T-helper 1 cell treated with Interleukin-12 subunit alpha and Interleukin-12 subunit beta and Interleukin-4 antibody, amounts not matched to agents 30 μg/mL and 1 μg/mL, for 36 hours (primary cell): Measurements from ENCODE around the gene TMEM179.

Experiments
- H3K27ac Mint-ChIP-seq: one replicate; pipeline ENCODE4 v1.8.0; 2021; ENCODE audit warnings: mild to moderate bottlenecking, mixed read lengths
- H3K27me3 Mint-ChIP-seq: one replicate; pipeline ENCODE4 v1.8.0; 2021; ENCODE audit warnings: low read depth, mixed read lengths
- H3K36me3 Mint-ChIP-seq: one replicate; pipeline ENCODE4 v1.8.0; 2021; ENCODE audit warnings: low read depth, mixed read lengths
- H3K4me1 Mint-ChIP-seq: one replicate; pipeline ENCODE4 v1.8.0; 2021; ENCODE audit warnings: low read depth, mixed read lengths
- H3K4me3 Mint-ChIP-seq: one replicate; pipeline ENCODE4 v1.8.0; 2021; ENCODE audit warnings: mild to moderate bottlenecking, moderate library complexity, mixed read lengths
- H3K9me3 Mint-ChIP-seq: one replicate; pipeline ENCODE4 v1.8.0; 2021; ENCODE audit warnings: mixed read lengths

The TMEM179 gene

GRCh38 chr14:104549536-104550339 lies 54.8 kb downstream of the TMEM179 start:
- no peaks in the 10 kb centered on the region for H3K4me1 Mint-ChIP-seq
- H3K27ac Mint-ChIP-seq = no peak overlapping the region
- H3K9me3 Mint-ChIP-seq = no peaks in the 10 kb centered on the region
- H3K27me3 Mint-ChIP-seq = no peaks in the 10 kb centered on the region
- H3K4me3 Mint-ChIP-seq = no peak overlapping the region
- H3K36me3 Mint-ChIP-seq = no peaks in the 10 kb centered on the region

GRCh38 chr14:104548802-104549535 lies 55.6 kb downstream of the TMEM179 start:
- H3K36me3 Mint-ChIP-seq = no peaks in the 10 kb centered on the region
- no peaks in the 10 kb centered on the region for H3K27me3 Mint-ChIP-seq
- no peaks in the 10 kb centered on the region for H3K4me1 Mint-ChIP-seq
- H3K27ac Mint-ChIP-seq = no peak overlapping the region
- H3K9me3 Mint-ChIP-seq = no peaks in the 10 kb centered on the region
- no peak overlapping the region for H3K4me3 Mint-ChIP-seq

- no peaks in the 10 kb centered on the region for H3K27me3 Mint-ChIP-seq
Measured at GRCh38 chr14:104547998-104548700, 56.4 kb downstream of the TMEM179 start.

GRCh38 chr14:104547310-104547997 lies 57.1 kb downstream of the TMEM179 start:
- Mint-ChIP-seq H3K4me3 (no peak overlapping the region), H3K4me1 (no peaks in the 10 kb centered on the region), H3K27ac (no peak overlapping the region), H3K27me3 (no peaks in the 10 kb centered on the region), H3K9me3 (no peaks in the 10 kb centered on the region), H3K36me3 (no peaks in the 10 kb centered on the region)

More at GRCh38 chr14:104547998-104548700, 56.4 kb downstream of the TMEM179 start:
- H3K36me3 Mint-ChIP-seq = no peaks in the 10 kb centered on the region
- H3K9me3 Mint-ChIP-seq = no peaks in the 10 kb centered on the region
- H3K27ac Mint-ChIP-seq = no peak overlapping the region
- H3K4me1 Mint-ChIP-seq = no peaks in the 10 kb centered on the region
- no peak overlapping the region for H3K4me3 Mint-ChIP-seq

GRCh38 chr14:104546591-104547309 lies 57.8 kb downstream of the TMEM179 start:
- peaks cover 3% of the 10 kb centered on the region for H3K27me3 Mint-ChIP-seq

GRCh38 chr14:104545942-104546501 lies 58.5 kb downstream of the TMEM179 start:
- H3K9me3 Mint-ChIP-seq = no peaks in the 10 kb centered on the region
- peaks cover 3% of the 10 kb centered on the region for H3K27me3 Mint-ChIP-seq
- no peaks in the 10 kb centered on the region for H3K4me1 Mint-ChIP-seq
- H3K27ac Mint-ChIP-seq = no peak overlapping the region
- no peak overlapping the region for H3K4me3 Mint-ChIP-seq
- H3K36me3 Mint-ChIP-seq = no peaks in the 10 kb centered on the region

More at GRCh38 chr14:104546591-104547309, 57.8 kb downstream of the TMEM179 start:
- H3K27ac Mint-ChIP-seq = no peak overlapping the region
- no peaks in the 10 kb centered on the region for H3K36me3 Mint-ChIP-seq
- no peaks in the 10 kb centered on the region for H3K4me1 Mint-ChIP-seq
- H3K4me3 Mint-ChIP-seq = no peak overlapping the region
- no peaks in the 10 kb centered on the region for H3K9me3 Mint-ChIP-seq

GRCh38 chr14:104545151-104545941 lies 59.2 kb downstream of the TMEM179 start:
- Mint-ChIP-seq H3K27me3 (peaks cover 3% of the 10 kb centered on the region), H3K36me3 (no peaks in the 10 kb centered on the region), H3K9me3 (no peaks in the 10 kb centered on the region), H3K4me1 (no peaks in the 10 kb centered on the region), H3K27ac (no peak overlapping the region), H3K4me3 (no peak overlapping the region)

- Mint-ChIP-seq H3K4me3 (no peak overlapping the region), H3K27me3 (peaks cover 3% of the 10 kb centered on the region), H3K9me3 (no peaks in the 10 kb centered on the region), H3K36me3 (no peaks in the 10 kb centered on the region), H3K27ac (no peak overlapping the region), H3K4me1 (no peaks in the 10 kb centered on the region)
Measured at GRCh38 chr14:104544362-104544961, 60.1 kb downstream of the TMEM179 start.

GRCh38 chr14:104542871-104543830 lies 61.4 kb downstream of the TMEM179 start:
- peaks cover 3% of the 10 kb centered on the region for H3K27me3 Mint-ChIP-seq
- no peaks in the 10 kb centered on the region for H3K9me3 Mint-ChIP-seq
- H3K36me3 Mint-ChIP-seq = no peaks in the 10 kb centered on the region
- H3K27ac Mint-ChIP-seq = no peak overlapping the region
- H3K4me1 Mint-ChIP-seq = no peaks in the 10 kb centered on the region
- no peak overlapping the region for H3K4me3 Mint-ChIP-seq

GRCh38 chr14:104541905-104542465 lies 62.6 kb downstream of the TMEM179 start:
- Mint-ChIP-seq H3K4me1 (no peaks in the 10 kb centered on the region), H3K4me3 (no peak overlapping the region), H3K9me3 (no peaks in the 10 kb centered on the region), H3K27ac (no peak overlapping the region), H3K36me3 (no peaks in the 10 kb centered on the region), H3K27me3 (peaks cover 3% of the 10 kb centered on the region)
